ENCODE results near the gene FGF3. TPM values are rescaled to one million over a fixed set of nuclear protein-coding genes. Genes with fewer than 3 reads are reported as not detected.

Gene FGF3
- total and polyA plus RNA-seq, 10 of the 15 experiments (the other 5 are each of a cell fraction or from before 2014, with no cell fraction given), result not detected

- in situ Hi-C loops (cut with MboI), result no loop called here
Measured at GRCh38 chr11:69861901-69862300, 42.7 kb upstream of the FGF3 start.

More at GRCh38 chr11:69861901-69862300, 42.7 kb upstream of the FGF3 start:
- H3K36me3 ChIP-seq (ENCODE audit: control insufficient read depth in 2 of 2, insufficient read depth in 2 of 2, low read length in 1 of 2), result no peaks in the 10 kb centered on the region
- H3K4me1 ChIP-seq (ENCODE audit: control insufficient read depth, insufficient read depth, low read length), result no peaks in the 10 kb centered on the region
- H3K27me3 ChIP-seq (replicated peaks in 1 of 2; ENCODE audit: control insufficient read depth in 2 of 2, insufficient read depth in 2 of 2, low read length in 1 of 2), result peaks cover 2% of the 10 kb centered on the region in 2 experiments; a peak in 2 of 4 replicates
- no peak overlapping the region for H3K4me2 ChIP-seq (ENCODE audit: control insufficient read depth, insufficient read depth)
- TF ChIP-seq PAX8 (IDR thresholded peaks at IDR 0.05) (no peak), NFIC (IDR thresholded peaks at IDR 0.05; ENCODE audit: low read depth, low read length) (no peak), BMI1 (IDR thresholded peaks at IDR 0.05; ENCODE audit: borderline replicate concordance) (no peak), GABPA (IDR thresholded peaks at IDR 0.05; ENCODE audit: low read depth) (no peak), SMAD5 (IDR thresholded peaks at IDR 0.05; ENCODE audit: low read depth) (no peak), NKRF (conservative IDR thresholded peaks at IDR 0.05) (no peak), ZZZ3 (IDR thresholded peaks at IDR 0.05; ENCODE audit: control insufficient read depth, insufficient read length, low read depth) (no peak), DPF2 (IDR thresholded peaks at IDR 0.05) (no peak), IRF3 (IDR thresholded peaks at IDR 0.05) (no peak)
- TF ChIP-seq, protein P1, sequence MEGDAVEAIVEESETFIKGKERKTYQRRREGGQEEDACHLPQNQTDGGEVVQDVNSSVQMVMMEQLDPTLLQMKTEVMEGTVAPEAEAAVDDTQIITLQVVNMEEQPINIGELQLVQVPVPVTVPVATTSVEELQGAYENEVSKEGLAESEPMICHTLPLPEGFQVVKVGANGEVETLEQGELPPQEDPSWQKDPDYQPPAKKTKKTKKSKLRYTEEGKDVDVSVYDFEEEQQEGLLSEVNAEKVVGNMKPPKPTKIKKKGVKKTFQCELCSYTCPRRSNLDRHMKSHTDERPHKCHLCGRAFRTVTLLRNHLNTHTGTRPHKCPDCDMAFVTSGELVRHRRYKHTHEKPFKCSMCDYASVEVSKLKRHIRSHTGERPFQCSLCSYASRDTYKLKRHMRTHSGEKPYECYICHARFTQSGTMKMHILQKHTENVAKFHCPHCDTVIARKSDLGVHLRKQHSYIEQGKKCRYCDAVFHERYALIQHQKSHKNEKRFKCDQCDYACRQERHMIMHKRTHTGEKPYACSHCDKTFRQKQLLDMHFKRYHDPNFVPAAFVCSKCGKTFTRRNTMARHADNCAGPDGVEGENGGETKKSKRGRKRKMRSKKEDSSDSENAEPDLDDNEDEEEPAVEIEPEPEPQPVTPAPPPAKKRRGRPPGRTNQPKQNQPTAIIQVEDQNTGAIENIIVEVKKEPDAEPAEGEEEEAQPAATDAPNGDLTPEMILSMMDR (IDR thresholded peaks at IDR 0.05 in 2 of 3, conservative IDR thresholded peaks at IDR 0.05 in 1 of 3; ENCODE audit: control insufficient read depth in 2 of 3, extremely low read depth in 1 of 3, insufficient read depth in 1 of 3, low read depth in 3 of 3, low read length in 3 of 3), result no peak
- 17% methylated on average over 7 of the region's 7 CpGs for WGBS (ENCODE audit: insufficient coverage, insufficient replicate concordance, low lambda C conversion rate, missing lambda C conversion rate)
- DNase-seq (ENCODE audit: low read depth, low spot score), result no peak
- no peak overlapping the region for H3K9ac ChIP-seq (ENCODE audit: control insufficient read depth, insufficient read depth, low read length)
- no peak overlapping the region for H3K27ac ChIP-seq (ENCODE audit: control insufficient read depth, insufficient read depth)
- POLR2A ChIA-PET, result no interaction called here
- SMC1A ChIA-PET (ENCODE audit: uncharacterized antibody, unreplicated experiment), result no interaction called here
- H4K20me1 ChIP-seq (ENCODE audit: control insufficient read depth, insufficient read depth), result no peaks in the 10 kb centered on the region
- CTCF ChIA-PET, result no interaction called here
- no peak overlapping the region for H2AFZ ChIP-seq (ENCODE audit: control insufficient read depth, low read depth, low read length)
- ATAC-seq, result no peak
- no peak for FAIRE-seq
- H3K4me3 ChIP-seq, result no peak overlapping the region
- no peaks in the 10 kb centered on the region for H3K79me2 ChIP-seq (ENCODE audit: control insufficient read depth, insufficient read depth, low read length)
- RAD21 ChIA-PET (ENCODE audit: unreplicated experiment), result no interaction called here
- BruUV-seq (replicated peaks), result no TSS peak
- H3K9me3 ChIP-seq (replicated peaks; ENCODE audit: control insufficient read depth, insufficient read depth, low read length), result no peaks in the 10 kb centered on the region
- intact Hi-C loops (cut with micrococcal nuclease; ENCODE audit: unreplicated experiment), result no loop called here
